GM18517 (cell line): ENCODE measurements around the gene FAM118A.
"Not testable (repeated sequence)": the region's sequence is repeated elsewhere in the genome, so short reads cannot be mapped to it uniquely, and the experiment has no call there.

ENCODE experiments used
- ATAC-seq: cut with Tn5 transposase; IDR thresholded peaks from one replicate; pipeline ENCODE4 v1.9.1; 2021; ENCODE audit warnings: mild to moderate bottlenecking, moderate library complexity; ENCODE audit not compliant: unreplicated experiment

Gene FAM118A

GRCh38 chr22:45309422-45310227, at the start of gene FAM118A:
Gene FAM118A (plus strand): TSS chr22:45309934. CDS start chr22:45322380, 12,446 bp downstream.
- ATAC-seq = peak; percentile 79

- ATAC-seq = not testable (repeated sequence)
Observed at GRCh38 chr22:45260395-45260759, 49.4 kb upstream of the FAM118A start.

- no peak for ATAC-seq
Observed at GRCh38 chr22:45261407-45262088, 48.2 kb upstream of the FAM118A start.

- no peak for ATAC-seq
Observed at GRCh38 chr22:45262195-45262930, 47.4 kb upstream of the FAM118A start.

- ATAC-seq = peak; percentile 40
Observed at GRCh38 chr22:45262931-45263462, 46.7 kb upstream of the FAM118A start.

- ATAC-seq = peak; percentile 68
Observed at GRCh38 chr22:45263463-45264269, 46.1 kb upstream of the FAM118A start.

- no peak for ATAC-seq
Observed at GRCh38 chr22:45265535-45265934, 44.2 kb upstream of the FAM118A start.

- ATAC-seq = no peak
Observed at GRCh38 chr22:45268167-45268957, 41.4 kb upstream of the FAM118A start.

GRCh38 chr22:45268958-45269844, 40.5 kb upstream of the FAM118A start:
- ATAC-seq = no peak

- ATAC-seq = no peak
Observed at GRCh38 chr22:45270095-45271020, 39.4 kb upstream of the FAM118A start.

GRCh38 chr22:45271667-45272201, 38.0 kb upstream of the FAM118A start:
- no peak for ATAC-seq

GRCh38 chr22:45272498-45272897, 37.2 kb upstream of the FAM118A start:
- ATAC-seq = no peak

GRCh38 chr22:45273452-45274075, 36.2 kb upstream of the FAM118A start:
- ATAC-seq = no peak

GRCh38 chr22:45276507-45277105, 33.1 kb upstream of the FAM118A start:
- no peak for ATAC-seq

- ATAC-seq = not testable (repeated sequence)
Observed at GRCh38 chr22:45277720-45278119, 32.0 kb upstream of the FAM118A start.

- ATAC-seq = no peak
Observed at GRCh38 chr22:45278125-45278524, 31.6 kb upstream of the FAM118A start.
